ENCODE results near the gene TUBB2A. TPM values are rescaled to one million over a fixed set of nuclear protein-coding genes. Genes with fewer than 3 reads are reported as not detected.

Gene TUBB2A
- total RNA-seq, 1 donor from 2014 or later: 18.2 TPM

Other genes with a start within 250 kb of the TUBB2A start
- gene SERPINB6, start 186.0 kb downstream of the TUBB2A start, total RNA-seq: 265 TPM
- gene NQO2, start 157.7 kb downstream of the TUBB2A start, total RNA-seq: 70.5 TPM
- gene RIPK1, start 89.0 kb downstream of the TUBB2A start, total RNA-seq: 6.6 TPM
- gene BPHL, start 38.8 kb downstream of the TUBB2A start, total RNA-seq: 22.2 TPM
- gene TUBB2B, start 70.1 kb upstream of the TUBB2A start, total RNA-seq: 1.3 TPM
- gene PSMG4, start 101.4 kb upstream of the TUBB2A start, total RNA-seq: 8.9 TPM

Measured in Right ventricle myocardium superior (tissue), 1 donor.